Measurements from ENCODE around the gene CD300LG.

- TF ChIP-seq GATA2 (IDR thresholded peaks at IDR 0.05; ENCODE audit: low read depth, low read length) (no peak), GATA3 (IDR thresholded peaks at IDR 0.05; ENCODE audit: low read depth, low read length) (no peak)
These were observed 5.6 kb downstream of the CD300LG start for GRCh38 chr17:43852571-43852970.

All from SH-SY5Y (cell line).